ENCODE data around the gene UBE2O.

UBE2O gene

GRCh38 chr17:76390003-76390421 is 62.9 kb downstream of the UBE2O start:
- no CpG with 5 or more reads among the region's 11 CpGs for WGBS (ENCODE audit: extremely low coverage, insufficient coverage, low lambda C conversion rate)
- Histone ChIP-seq H3K23ac (ENCODE audit: low read length) (no peak overlapping the region), H3K79me1 (ENCODE audit: low read length) (no peaks in the 10 kb centered on the region), H4K5ac (ENCODE audit: low read length) (no peak overlapping the region), H2BK120ac (ENCODE audit: low read depth, low read length) (no peak overlapping the region), H3K56ac (ENCODE audit: low read length) (no peak overlapping the region), H3K79me2 (ENCODE audit: control insufficient read depth, insufficient read depth, low read length) (no peaks in the 10 kb centered on the region), H3K36me3 (ENCODE audit: control insufficient read depth, insufficient read depth, low read length) (peaks cover 7% of the 10 kb centered on the region), H2BK15ac (replicated peaks; ENCODE audit: low read depth) (no peak overlapping the region), H3K4me2 (ENCODE audit: low read length) (no peak overlapping the region), H4K8ac (ENCODE audit: low read depth, low read length) (no peak overlapping the region), H3K4ac (ENCODE audit: low read depth, low read length) (no peak overlapping the region), H3K4me3 (ENCODE audit: low read length) (no peak overlapping the region), H3K27me3 (ENCODE audit: insufficient read depth, low read length, poor library complexity) (peaks cover 7% of the 10 kb centered on the region), H3K4me1 (ENCODE audit: control insufficient read depth, low read depth, low read length) (no peaks in the 10 kb centered on the region), H3K9ac (ENCODE audit: low read length) (no peak overlapping the region), H3K18ac (ENCODE audit: low read length) (no peak overlapping the region), H3K27ac (ENCODE audit: low read depth, low read length) (no peak overlapping the region), H2AK5ac (ENCODE audit: low read length) (no peak overlapping the region), H2BK5ac (ENCODE audit: low read length) (no peak overlapping the region)
- no peak for DNase-seq

GRCh38 chr17:76388966-76389888 is 63.7 kb downstream of the UBE2O start:
- Histone ChIP-seq H3K79me2 (ENCODE audit: control insufficient read depth, insufficient read depth, low read length) (no peaks in the 10 kb centered on the region), H2BK120ac (ENCODE audit: low read depth, low read length) (no peak overlapping the region), H3K9ac (ENCODE audit: low read length) (no peak overlapping the region), H3K27ac (ENCODE audit: low read depth, low read length) (no peak overlapping the region), H3K27me3 (ENCODE audit: insufficient read depth, low read length, poor library complexity) (peaks cover 11% of the 10 kb centered on the region), H3K4me1 (ENCODE audit: control insufficient read depth, low read depth, low read length) (no peaks in the 10 kb centered on the region), H3K56ac (ENCODE audit: low read length) (no peak overlapping the region), H3K4me3 (ENCODE audit: low read length) (no peak overlapping the region), H3K4ac (ENCODE audit: low read depth, low read length) (no peak overlapping the region), H4K5ac (ENCODE audit: low read length) (no peak overlapping the region), H4K8ac (ENCODE audit: low read depth, low read length) (no peak overlapping the region), H2BK15ac (replicated peaks; ENCODE audit: low read depth) (no peak overlapping the region), H3K36me3 (ENCODE audit: control insufficient read depth, insufficient read depth, low read length) (peaks cover 7% of the 10 kb centered on the region), H3K4me2 (ENCODE audit: low read length) (no peak overlapping the region), H2AK5ac (ENCODE audit: low read length) (no peak overlapping the region), H3K18ac (ENCODE audit: low read length) (no peak overlapping the region), H3K23ac (ENCODE audit: low read length) (no peak overlapping the region), H3K79me1 (ENCODE audit: low read length) (no peaks in the 10 kb centered on the region), H2BK5ac (ENCODE audit: low read length) (no peak overlapping the region)
- no CpG with 5 or more reads among the region's 16 CpGs for WGBS (ENCODE audit: extremely low coverage, insufficient coverage, low lambda C conversion rate)
- no peak for DNase-seq

- no CpG with 5 or more reads among the region's 31 CpGs for WGBS (ENCODE audit: extremely low coverage, insufficient coverage, low lambda C conversion rate)
- Histone ChIP-seq H2BK120ac (ENCODE audit: low read depth, low read length) (no peak overlapping the region), H3K9ac (ENCODE audit: low read length) (no peak overlapping the region), H4K5ac (ENCODE audit: low read length) (no peak overlapping the region), H3K4me1 (ENCODE audit: control insufficient read depth, low read depth, low read length) (no peaks in the 10 kb centered on the region), H3K23ac (ENCODE audit: low read length) (no peak overlapping the region), H3K4ac (ENCODE audit: low read depth, low read length) (no peak overlapping the region), H3K27me3 (ENCODE audit: insufficient read depth, low read length, poor library complexity) (peaks cover 11% of the 10 kb centered on the region), H2BK5ac (ENCODE audit: low read length) (no peak overlapping the region), H3K27ac (ENCODE audit: low read depth, low read length) (no peak overlapping the region), H3K79me2 (ENCODE audit: control insufficient read depth, insufficient read depth, low read length) (no peaks in the 10 kb centered on the region), H2AK5ac (ENCODE audit: low read length) (no peak overlapping the region), H3K79me1 (ENCODE audit: low read length) (no peaks in the 10 kb centered on the region), H3K56ac (ENCODE audit: low read length) (no peak overlapping the region), H3K4me3 (ENCODE audit: low read length) (no peak overlapping the region), H3K18ac (ENCODE audit: low read length) (no peak overlapping the region), H4K8ac (ENCODE audit: low read depth, low read length) (no peak overlapping the region), H3K4me2 (ENCODE audit: low read length) (no peak overlapping the region), H3K36me3 (ENCODE audit: control insufficient read depth, insufficient read depth, low read length) (peaks cover 1% of the 10 kb centered on the region), H2BK15ac (replicated peaks; ENCODE audit: low read depth) (no peak overlapping the region)
- DNase-seq = no peak
Measured at GRCh38 chr17:76386966-76387765, 65.8 kb downstream of the UBE2O start.

GRCh38 chr17:76385892-76386786 is 66.8 kb downstream of the UBE2O start:
- Histone ChIP-seq H3K4me1 (ENCODE audit: control insufficient read depth, low read depth, low read length) (no peaks in the 10 kb centered on the region), H3K79me2 (ENCODE audit: control insufficient read depth, insufficient read depth, low read length) (no peaks in the 10 kb centered on the region), H3K4me3 (ENCODE audit: low read length) (no peak overlapping the region), H2BK15ac (replicated peaks; ENCODE audit: low read depth) (no peak overlapping the region), H3K36me3 (ENCODE audit: control insufficient read depth, insufficient read depth, low read length) (peaks cover 1% of the 10 kb centered on the region), H3K56ac (ENCODE audit: low read length) (no peak overlapping the region), H4K5ac (ENCODE audit: low read length) (no peak overlapping the region), H2AK5ac (ENCODE audit: low read length) (no peak overlapping the region), H3K79me1 (ENCODE audit: low read length) (no peaks in the 10 kb centered on the region), H2BK5ac (ENCODE audit: low read length) (no peak overlapping the region), H3K9ac (ENCODE audit: low read length) (no peak overlapping the region), H3K18ac (ENCODE audit: low read length) (no peak overlapping the region), H3K27ac (ENCODE audit: low read depth, low read length) (no peak overlapping the region), H3K4ac (ENCODE audit: low read depth, low read length) (no peak overlapping the region), H2BK120ac (ENCODE audit: low read depth, low read length) (no peak overlapping the region), H3K23ac (ENCODE audit: low read length) (no peak overlapping the region), H4K8ac (ENCODE audit: low read depth, low read length) (no peak overlapping the region), H3K4me2 (ENCODE audit: low read length) (no peak overlapping the region), H3K27me3 (ENCODE audit: insufficient read depth, low read length, poor library complexity) (peaks cover 11% of the 10 kb centered on the region)
- DNase-seq = peak; percentile 86
- no CpG with 5 or more reads among the region's 52 CpGs for WGBS (ENCODE audit: extremely low coverage, insufficient coverage, low lambda C conversion rate)

GRCh38 chr17:76384987-76385891 is 67.7 kb downstream of the UBE2O start:
- H3K56ac ChIP-seq (ENCODE audit: low read length) = peak overlapping the region; percentile 83
- H3K79me1 ChIP-seq (ENCODE audit: low read length) = no peaks in the 10 kb centered on the region
- WGBS (ENCODE audit: extremely low coverage, insufficient coverage, low lambda C conversion rate) = no CpG with 5 or more reads among the region's 74 CpGs
- no peaks in the 10 kb centered on the region for H3K79me2 ChIP-seq (ENCODE audit: control insufficient read depth, insufficient read depth, low read length)
- no peak overlapping the region for H2BK15ac ChIP-seq (replicated peaks; ENCODE audit: low read depth)
- no peak overlapping the region for H3K4me3 ChIP-seq (ENCODE audit: low read length)
- H3K18ac ChIP-seq (ENCODE audit: low read length) = peak overlapping the region; percentile 29
- H3K23ac ChIP-seq (ENCODE audit: low read length) = no peak overlapping the region
- H3K4me2 ChIP-seq (ENCODE audit: low read length) = peak overlapping the region; percentile 87
- peak; percentile 45 for DNase-seq
- peak overlapping the region; percentile 64 for H3K9ac ChIP-seq (ENCODE audit: low read length)
- no peak overlapping the region for H4K8ac ChIP-seq (ENCODE audit: low read depth, low read length)
- H2BK5ac ChIP-seq (ENCODE audit: low read length) = no peak overlapping the region
- H2AK5ac ChIP-seq (ENCODE audit: low read length) = no peak overlapping the region
- no peak overlapping the region for H2BK120ac ChIP-seq (ENCODE audit: low read depth, low read length)
- H3K4ac ChIP-seq (ENCODE audit: low read depth, low read length) = no peak overlapping the region
- H3K27me3 ChIP-seq (ENCODE audit: insufficient read depth, low read length, poor library complexity) = peaks cover 11% of the 10 kb centered on the region
- H3K27ac ChIP-seq (ENCODE audit: low read depth, low read length) = no peak overlapping the region
- H3K4me1 ChIP-seq (ENCODE audit: control insufficient read depth, low read depth, low read length) = no peaks in the 10 kb centered on the region
- H3K36me3 ChIP-seq (ENCODE audit: control insufficient read depth, insufficient read depth, low read length) = no peaks in the 10 kb centered on the region
- no peak overlapping the region for H4K5ac ChIP-seq (ENCODE audit: low read length)
